ENCODE measurements around the gene KLRG1. TPM values are rescaled to one million over a fixed set of nuclear protein-coding genes. Genes with fewer than 3 reads are reported as not detected.

Gene KLRG1
- total and polyA plus RNA-seq, 2 of the 4 experiments (the other 2 are of a cell fraction) = 0.36 to 0.54 TPM

DNA sequence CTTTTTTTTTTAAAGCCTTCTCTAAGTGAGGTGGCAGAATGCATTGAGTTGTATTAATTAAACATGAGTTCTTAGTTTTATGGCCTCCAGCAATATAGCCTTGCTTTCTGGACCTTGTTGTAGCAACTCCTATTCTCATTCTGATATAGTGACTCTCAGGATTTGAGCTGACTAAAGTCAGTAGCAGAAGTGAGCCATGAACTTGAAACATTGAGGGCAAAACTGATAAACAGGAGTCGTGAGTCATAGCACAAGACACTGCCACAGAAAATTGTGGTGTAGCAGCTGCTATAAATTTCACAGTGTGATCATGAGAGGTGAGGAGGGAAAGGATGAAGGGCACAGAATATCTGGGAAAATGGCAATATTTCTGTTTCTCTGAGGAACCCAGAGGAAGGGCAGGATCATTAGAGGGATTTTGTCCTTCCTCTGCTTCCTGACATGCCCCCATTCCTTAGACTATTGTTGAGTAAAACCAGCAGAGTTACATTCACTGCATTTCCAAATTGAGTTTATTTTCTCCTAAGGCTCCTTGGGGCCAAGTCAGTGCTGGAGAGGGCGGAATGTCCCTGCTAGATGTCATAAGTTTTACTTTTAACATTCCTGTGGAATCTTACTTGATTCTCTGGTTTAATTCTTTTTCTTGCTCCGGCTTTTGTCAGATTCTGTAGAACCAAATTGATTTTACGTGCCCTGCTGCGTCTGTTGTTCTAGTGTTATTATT lies 7.5 kb downstream of the KLRG1 start:
- no peak overlapping the region for H3K4me2 ChIP-seq (ENCODE audit: low read depth, low read length)
- H2AFZ ChIP-seq (replicated peaks; ENCODE audit: low read length, poor library complexity) = no peak overlapping the region
- H3K27ac ChIP-seq (ENCODE audit: insufficient read depth, low read length) = no peak overlapping the region
- no peaks in the 10 kb centered on the region for H4K20me1 ChIP-seq (ENCODE audit: insufficient read depth, low read length)
- CTCF ChIA-PET = no interaction called here
- H3K9ac ChIP-seq (ENCODE audit: low read depth, low read length) = no peak overlapping the region
- in situ Hi-C loops (cut with MboI; ENCODE audit: low sequenced_read_pairs) = no loop called here
- no peak overlapping the region for H3K4ac ChIP-seq (ENCODE audit: low read depth, low read length)
- H3K23ac ChIP-seq (ENCODE audit: low read depth, low read length) = no peak overlapping the region
- H3K27me3 ChIP-seq (ENCODE audit: control insufficient read depth, insufficient read depth, low read length) = no peaks in the 10 kb centered on the region; the same call in 1 of the 2 replicates
- dilution Hi-C loops (cut with HindIII; ENCODE audit: low sequenced_read_pairs, unreplicated experiment) = no loop called here
- no peaks in the 10 kb centered on the region for H3K4me1 ChIP-seq (ENCODE audit: control insufficient read depth, insufficient read depth, low read length)
- no CpG with 5 or more reads among the region's 5 CpGs for WGBS, 2 experiments (ENCODE audit: extremely low coverage in 2 of 2, insufficient read length in 1 of 2)
- H2BK5ac ChIP-seq (ENCODE audit: low read depth, low read length, poor library complexity, severe bottlenecking) = no peak overlapping the region
- no peak overlapping the region for H2BK20ac ChIP-seq (ENCODE audit: low read depth, low read length)
- H3K9me3 ChIP-seq (ENCODE audit: control insufficient read depth, insufficient read depth, low read length) = no peaks in the 10 kb centered on the region
- DNase-seq (peak; percentile 49), ATAC-seq (ENCODE audit: low read depth) (peak; percentile 69)
- no peak overlapping the region for H3K14ac ChIP-seq (replicated peaks; ENCODE audit: low read depth, low read length)
- BruUV-seq (replicated peaks) = no TSS peak
- 0 out of 2 replicates have a peak, but pooled peaks have one; percentile 4 for TF ChIP-seq FOS (IDR thresholded peaks at IDR 0.05; ENCODE audit: low read depth, low read length)
- TF ChIP-seq, protein P1, sequence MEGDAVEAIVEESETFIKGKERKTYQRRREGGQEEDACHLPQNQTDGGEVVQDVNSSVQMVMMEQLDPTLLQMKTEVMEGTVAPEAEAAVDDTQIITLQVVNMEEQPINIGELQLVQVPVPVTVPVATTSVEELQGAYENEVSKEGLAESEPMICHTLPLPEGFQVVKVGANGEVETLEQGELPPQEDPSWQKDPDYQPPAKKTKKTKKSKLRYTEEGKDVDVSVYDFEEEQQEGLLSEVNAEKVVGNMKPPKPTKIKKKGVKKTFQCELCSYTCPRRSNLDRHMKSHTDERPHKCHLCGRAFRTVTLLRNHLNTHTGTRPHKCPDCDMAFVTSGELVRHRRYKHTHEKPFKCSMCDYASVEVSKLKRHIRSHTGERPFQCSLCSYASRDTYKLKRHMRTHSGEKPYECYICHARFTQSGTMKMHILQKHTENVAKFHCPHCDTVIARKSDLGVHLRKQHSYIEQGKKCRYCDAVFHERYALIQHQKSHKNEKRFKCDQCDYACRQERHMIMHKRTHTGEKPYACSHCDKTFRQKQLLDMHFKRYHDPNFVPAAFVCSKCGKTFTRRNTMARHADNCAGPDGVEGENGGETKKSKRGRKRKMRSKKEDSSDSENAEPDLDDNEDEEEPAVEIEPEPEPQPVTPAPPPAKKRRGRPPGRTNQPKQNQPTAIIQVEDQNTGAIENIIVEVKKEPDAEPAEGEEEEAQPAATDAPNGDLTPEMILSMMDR (conservative IDR thresholded peaks at IDR 0.05; ENCODE audit: low read depth, low read length) = no peak
- no peak overlapping the region for H3K18ac ChIP-seq (ENCODE audit: low read depth, low read length)
- H3K79me1 ChIP-seq (ENCODE audit: low read depth in 1 of 2, low read length in 2 of 2) = no peaks in the 10 kb centered on the region
- H3K9me1 ChIP-seq (ENCODE audit: insufficient read depth, low read length) = no peaks in the 10 kb centered on the region
- H4K5ac ChIP-seq (ENCODE audit: low read depth, low read length) = no peak overlapping the region
- no peak overlapping the region for H2AK9ac ChIP-seq (replicated peaks; ENCODE audit: low read depth, low read length, poor library complexity)
- no peak overlapping the region for H3K56ac ChIP-seq (ENCODE audit: extremely low read depth, insufficient read depth, low read length)
- POLR2A ChIA-PET (ENCODE audit: unreplicated experiment) = no interaction called here
- H4K8ac ChIP-seq (ENCODE audit: low read depth in 2 of 2, low read length in 2 of 2) = no peak overlapping the region
- H2BK120ac ChIP-seq (ENCODE audit: low read depth, low read length) = no peak overlapping the region
- no peak overlapping the region for H4K91ac ChIP-seq (ENCODE audit: insufficient read depth, low read depth, low read length)
- H2BK15ac ChIP-seq (ENCODE audit: low read depth, low read length) = no peak overlapping the region
- no peak overlapping the region for H2AK5ac ChIP-seq (ENCODE audit: low read depth, low read length)
- H3K36me3 ChIP-seq (ENCODE audit: control insufficient read depth, insufficient read depth, low read length) = no peaks in the 10 kb centered on the region
- no peak overlapping the region for H3K4me3 ChIP-seq (ENCODE audit: insufficient read depth, low read depth, low read length)
- intact Hi-C loops (cut with micrococcal nuclease) = no loop called here

Measured in IMR-90 (cell line).